Stimulated activated naive CD4-positive, alpha-beta T cell treated with Interleukin-2 at 50 U/mL for 16 hours (primary cell): ENCODE results near the gene PCNX2.

Experiments used
- DNase-seq: peaks from one replicate; lab custom pipeline; 2025; lab: John Stamatoyannopoulos, UW

PCNX2 gene

GRCh38 chr1:232956081-232956480 is 339.4 kb downstream of the PCNX2 start:
- no peak for DNase-seq

DNA sequence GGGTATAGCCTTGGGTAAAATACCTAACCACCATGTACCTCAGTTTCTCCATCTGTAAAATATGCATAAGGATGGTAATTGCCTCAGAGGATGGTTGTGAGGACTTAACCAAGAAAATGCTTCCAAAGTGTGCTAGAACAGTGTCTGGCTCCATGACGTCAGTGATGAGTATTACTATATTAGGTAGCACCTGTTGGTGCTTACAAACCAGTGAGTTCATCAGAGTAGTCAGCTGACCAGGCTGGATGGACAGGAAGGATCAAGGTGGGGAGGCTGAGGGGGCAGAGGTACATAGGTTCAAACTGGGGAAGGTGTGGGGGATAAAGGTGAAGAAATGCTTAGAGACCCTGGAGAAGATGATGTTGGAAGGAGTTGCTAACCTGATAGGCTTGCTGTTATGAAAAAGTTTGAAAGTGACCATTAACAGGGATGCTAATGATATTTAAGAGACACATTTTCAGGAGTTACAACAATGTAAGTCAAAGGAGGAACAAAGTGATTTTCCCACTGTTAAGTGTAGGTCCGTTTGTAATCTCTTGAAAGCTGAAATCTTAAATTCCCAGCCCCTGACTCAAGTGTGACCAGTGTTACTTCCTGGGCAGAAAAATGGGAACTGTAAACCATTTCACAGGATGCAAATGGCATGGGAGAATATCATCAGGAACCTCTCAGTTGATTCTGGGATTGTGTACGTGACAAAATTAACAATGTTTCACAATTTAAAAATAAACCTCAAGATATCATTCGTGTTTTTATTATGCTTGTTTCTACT is 340.7 kb downstream of the PCNX2 start:
- DNase-seq: no peak

DNA sequence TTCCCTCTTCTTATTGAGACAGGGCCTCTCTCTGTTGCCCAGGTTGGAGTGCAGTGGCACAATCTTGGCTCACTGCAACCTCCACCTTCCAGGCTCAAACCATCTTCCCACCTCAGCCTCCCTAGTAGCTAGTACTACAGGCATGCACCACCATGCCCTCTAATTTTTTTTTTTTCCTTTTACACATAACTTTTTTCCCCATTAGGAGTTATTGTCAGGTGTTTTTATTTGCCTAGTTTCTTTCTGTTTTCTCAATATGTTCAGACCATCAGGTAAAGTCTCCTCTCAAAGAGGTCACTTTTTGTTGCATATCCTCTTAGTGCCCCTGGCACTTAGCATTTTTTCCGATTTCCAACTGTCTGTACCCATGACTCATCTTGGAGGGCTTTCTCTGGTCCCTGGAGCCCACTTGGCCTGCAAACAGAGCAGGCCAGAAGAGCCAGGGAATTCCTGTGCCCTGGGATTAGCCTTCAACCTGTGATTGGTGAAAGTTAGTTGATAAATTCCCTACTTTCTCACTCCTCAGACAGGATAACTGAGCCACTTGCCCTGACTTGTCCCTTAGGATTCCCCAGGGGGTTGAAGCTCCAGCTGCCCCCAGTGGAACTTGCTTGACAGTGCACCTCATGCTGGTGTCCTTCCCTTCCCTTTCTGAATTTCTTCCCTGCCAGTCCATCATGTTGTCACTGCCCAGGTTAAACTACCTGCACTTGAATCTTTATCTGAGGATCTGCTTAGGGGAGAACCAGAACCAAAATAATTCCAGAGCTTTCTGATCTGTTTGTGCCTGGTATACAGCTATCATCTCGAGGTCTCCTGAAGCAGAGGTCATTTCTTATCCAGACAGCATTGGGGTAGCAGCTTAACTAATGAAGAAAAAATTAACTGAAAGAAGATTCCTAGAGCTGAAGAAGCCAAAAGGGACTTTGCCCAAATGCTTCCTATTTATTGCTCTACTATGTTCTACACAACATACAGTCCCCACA is 342.7 kb downstream of the PCNX2 start:
- DNase-seq: no peak

- no peak for DNase-seq
Observed at GRCh38 chr1:232951605-232952004, 343.9 kb downstream of the PCNX2 start.

GRCh38 chr1:232951180-232951579 is 344.3 kb downstream of the PCNX2 start:
- peak; percentile 6 for DNase-seq

DNA sequence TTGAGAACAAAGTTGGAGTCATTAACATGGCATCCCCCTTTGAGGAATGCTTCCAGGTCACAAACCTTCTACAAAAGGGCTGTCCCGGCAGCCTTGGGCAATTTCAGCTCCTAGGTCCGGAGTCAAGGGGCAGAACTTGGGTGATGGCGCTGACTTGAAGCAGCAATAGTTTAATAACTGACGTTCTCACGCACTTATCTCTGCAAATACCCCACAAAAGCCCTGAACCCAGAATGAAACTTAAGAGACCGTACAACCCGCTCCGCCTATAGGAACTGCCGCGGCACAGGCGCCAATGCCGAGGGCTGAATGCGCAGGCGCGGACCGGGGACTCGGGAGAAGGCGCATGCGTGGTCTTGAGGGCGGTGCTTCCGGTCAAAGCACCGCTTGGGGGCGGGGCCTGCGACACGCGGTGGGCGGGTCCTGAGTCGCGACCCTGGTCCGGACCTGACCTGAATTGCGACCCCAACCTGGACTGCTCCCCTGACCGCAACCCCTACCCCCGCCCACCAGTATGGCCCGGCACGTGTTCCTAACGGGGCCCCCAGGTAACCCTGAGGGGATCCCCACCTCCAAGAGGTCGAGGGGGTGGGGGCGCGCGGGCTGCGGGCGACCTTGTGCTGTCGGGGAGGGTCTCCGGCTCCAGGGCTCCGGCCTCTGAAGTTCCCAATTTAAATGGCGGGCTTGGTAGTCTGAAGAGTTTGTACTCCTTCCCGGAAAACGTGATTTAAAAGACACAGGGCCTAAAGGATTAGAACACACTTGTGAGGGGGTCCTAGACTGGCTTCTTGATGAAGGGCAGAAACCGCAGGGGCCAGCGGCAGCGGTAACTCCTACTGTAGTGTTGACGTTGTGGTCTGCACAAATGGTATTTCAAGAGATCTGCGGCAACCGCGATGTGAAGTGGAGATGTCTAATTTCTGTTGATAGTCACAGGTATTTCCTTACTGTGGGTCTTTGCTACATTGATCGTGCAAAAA is 345.0 kb downstream of the PCNX2 start, which contains the start of gene NTPCR:
NTPCR (plus strand) TSS at position 415 of the 980 bp plus-strand sequence; CDS start at position 515, 100 bp downstream.
- peak; percentile 89 for DNase-seq

- DNase-seq: no peak
Observed at GRCh38 chr1:232949636-232950196, 345.8 kb downstream of the PCNX2 start.

DNA sequence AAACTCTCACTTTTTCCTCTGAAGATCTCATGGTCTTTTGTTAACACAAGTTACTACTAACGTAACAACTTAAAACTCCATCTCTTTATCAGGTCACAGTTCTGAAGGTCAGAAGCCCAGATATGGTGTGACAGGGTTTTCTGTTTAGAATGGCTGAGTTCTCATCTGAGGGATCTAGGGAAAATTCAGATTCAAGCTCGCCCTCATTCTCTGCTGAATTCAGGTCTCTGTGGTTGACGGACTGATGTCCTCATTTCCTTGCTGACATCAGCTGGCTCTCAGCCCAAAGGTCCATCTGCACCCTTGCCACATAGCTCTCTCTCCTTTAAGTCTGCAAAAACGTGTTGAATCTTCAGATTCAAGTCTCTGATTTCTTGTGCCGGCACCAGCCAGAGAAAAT is 351.2 kb downstream of the PCNX2 start:
- DNase-seq: no peak

- DNase-seq: peak; percentile 42
Observed at GRCh38 chr1:232943679-232944252, 351.8 kb downstream of the PCNX2 start.

- no peak for DNase-seq
Observed at GRCh38 chr1:232942413-232943294, 352.9 kb downstream of the PCNX2 start.

DNA sequence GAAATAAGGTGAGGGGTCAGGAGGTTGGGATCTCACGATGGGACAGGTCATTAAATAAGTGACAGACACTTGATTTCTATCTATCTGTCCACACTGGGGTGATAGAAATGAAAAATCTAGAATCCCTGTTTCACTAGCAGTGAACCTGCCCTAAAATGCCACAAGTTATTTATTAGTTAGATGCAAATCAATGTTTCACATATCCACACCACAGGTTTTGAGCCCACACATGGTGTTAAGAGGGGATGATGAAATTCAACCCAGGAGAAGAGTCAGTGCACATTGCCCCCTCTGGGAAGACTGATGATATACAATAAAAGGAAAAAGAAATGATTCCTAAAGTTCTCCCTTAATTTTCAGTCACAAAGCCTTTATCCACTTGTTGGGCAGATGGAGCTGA is 355.3 kb downstream of the PCNX2 start:
- DNase-seq: no peak

DNA sequence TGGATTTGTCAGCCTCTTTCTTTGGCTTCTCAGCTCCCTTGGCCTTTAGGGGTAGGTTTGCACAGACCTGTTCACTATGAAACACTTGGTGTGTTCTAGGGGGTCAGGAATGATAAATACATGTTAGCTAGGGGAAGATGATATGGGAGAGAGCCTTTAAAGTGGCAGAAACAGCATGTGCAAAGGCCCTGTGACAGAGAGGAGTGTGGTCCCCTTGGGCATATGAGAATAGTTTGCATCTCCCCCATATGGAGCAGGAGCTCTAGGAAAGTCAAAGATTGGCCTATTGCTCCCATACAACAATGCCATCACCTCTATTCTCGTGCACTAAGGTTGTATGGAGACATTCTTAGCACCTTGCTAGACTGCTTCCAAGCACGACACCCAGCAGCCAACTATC is 355.8 kb downstream of the PCNX2 start:
- no peak for DNase-seq

DNA sequence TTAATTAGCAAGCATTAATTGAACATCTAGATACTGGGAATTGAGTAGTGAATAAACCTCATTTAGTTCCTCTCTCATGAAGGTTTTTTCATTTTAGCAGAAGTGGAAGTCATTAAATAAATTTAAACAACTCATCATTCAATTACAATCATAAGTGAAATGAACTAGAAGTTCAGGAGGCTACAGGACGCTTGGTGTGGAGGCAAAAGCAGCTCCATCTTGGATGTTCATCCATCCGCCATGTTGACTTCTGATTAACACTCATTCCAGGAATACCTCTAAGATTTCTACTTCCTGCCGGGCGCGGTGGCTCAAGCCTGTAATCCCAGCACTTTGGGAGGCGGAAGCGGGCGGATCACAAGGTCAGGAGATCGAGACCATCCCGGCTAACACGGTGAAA is 356.6 kb downstream of the PCNX2 start:
- no peak for DNase-seq

GRCh38 chr1:232937741-232938375 is 357.7 kb downstream of the PCNX2 start:
- DNase-seq: no peak

DNA sequence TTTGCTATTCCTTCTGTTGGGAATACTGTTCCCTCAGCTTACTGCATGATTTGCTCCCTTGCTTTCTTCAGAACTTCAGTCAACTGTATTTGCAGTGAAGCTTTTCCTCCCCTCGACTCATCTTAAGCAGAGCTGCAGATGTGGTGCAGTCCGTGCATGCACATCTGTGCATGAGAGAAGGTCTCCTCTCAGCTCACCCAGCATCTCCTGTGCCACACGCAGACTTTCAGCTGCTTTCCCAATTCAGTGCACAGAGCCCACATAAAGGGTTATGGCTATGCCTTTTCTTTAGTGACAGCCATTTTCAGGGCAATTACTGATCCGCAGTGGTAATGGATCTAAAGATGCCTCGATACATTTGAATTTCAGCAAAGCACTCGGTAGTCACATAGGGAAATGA is 358.6 kb downstream of the PCNX2 start:
- no peak for DNase-seq
